GM19193 (cell line): ENCODE measurements around the gene HPD.

Experiments
- POLR2A ChIP-seq: IDR thresholded peaks from 4 replicates; pipeline ENCODE4 v1.6.1; 2011; ENCODE audit not compliant: insufficient read depth, insufficient read length; ENCODE audit errors: extremely low read depth

HPD gene

GRCh38 chr12:121792607-121793439 lies 65.8 kb downstream of the HPD start:
- TF ChIP-seq POLR2A: peak; percentile 40

GRCh38 chr12:121791671-121792551 lies 66.7 kb downstream of the HPD start:
- TF ChIP-seq POLR2A: no peak

- peak; percentile 70 for TF ChIP-seq POLR2A
These were observed 68.6 kb downstream of the HPD start for GRCh38 chr12:121789800-121790728.
